ENCODE results near the gene SMAD3. TPM values are rescaled to one million over a fixed set of nuclear protein-coding genes. Genes with fewer than 3 reads are reported as not detected.
"Not testable (repeated sequence)": the region's sequence is repeated elsewhere in the genome, so short reads cannot be mapped to it uniquely, and the experiment has no call there.

SMAD3 gene
- total RNA-seq, 1 experiment from 2014 or later, result 99.5 TPM

DNA sequence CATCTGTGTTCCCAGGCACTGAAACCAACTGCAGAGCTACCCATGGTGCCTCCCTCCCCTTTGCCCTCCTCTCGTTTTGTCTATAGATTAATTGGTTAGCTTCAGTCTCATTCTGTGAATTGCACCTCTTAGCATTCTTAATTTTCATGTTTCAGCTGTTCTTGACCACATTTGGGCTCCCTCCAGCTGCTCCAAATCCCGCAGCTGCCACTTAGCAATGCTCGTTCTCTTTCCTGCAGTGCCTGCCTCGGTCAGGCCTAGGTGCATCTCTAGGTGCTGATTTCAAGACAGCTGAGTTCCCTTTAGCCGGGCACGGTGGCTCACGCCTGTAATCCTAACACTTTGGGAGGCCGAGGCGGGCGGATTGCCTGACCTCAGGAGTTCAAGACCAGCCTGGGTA is 47.0 kb upstream of the SMAD3 start:
- intact Hi-C loops (cut with micrococcal nuclease; ENCODE audit: unreplicated experiment), result no loop called here
- H3K4me3 ChIP-seq, result no peak overlapping the region
- no peaks in the 10 kb centered on the region for H3K27me3 ChIP-seq (ENCODE audit: insufficient read depth, low read depth)
- no peaks in the 10 kb centered on the region for H3K79me2 ChIP-seq (ENCODE audit: low read depth)
- no peaks in the 10 kb centered on the region for H3K9me3 ChIP-seq (ENCODE audit: insufficient read depth, low read depth)
- POLR2A ChIA-PET (ENCODE audit: unreplicated experiment), result no interaction called here
- DNase-seq, result no peak
- no peaks in the 10 kb centered on the region for H3K9me2 ChIP-seq (ENCODE audit: insufficient read depth)
- H2AFZ ChIP-seq, result no peak overlapping the region
- H3K27ac ChIP-seq, result no peak overlapping the region
- no peak for TF ChIP-seq CTCF (conservative IDR thresholded peaks at IDR 0.05)
- BruUV-seq (replicated peaks), result no TSS peak
- H3K4me2 ChIP-seq, result no peak overlapping the region
- peaks cover 8% of the 10 kb centered on the region; the same call in 1 of the 2 replicates for H3F3A ChIP-seq (ENCODE audit: insufficient read depth, low read depth)
- CTCF ChIA-PET, result interaction anchor here (0.8 kb wide), 1 partner anchor 26 kb away, joined by 3 read pairs; no protein-coding TSS in a partner anchor
- no peaks in the 10 kb centered on the region for H4K20me1 ChIP-seq (ENCODE audit: insufficient read depth)
- H3K4me1 ChIP-seq (replicated peaks; ENCODE audit: insufficient read depth), result peaks cover 16% of the 10 kb centered on the region
- no peaks in the 10 kb centered on the region for H3K36me3 ChIP-seq (ENCODE audit: low read depth)

- no peak for DNase-seq
- ChIA-PET CTCF (interaction anchor here (0.8 kb wide), 1 partner anchor 26 kb away, joined by 3 read pairs; no protein-coding TSS in a partner anchor), POLR2A (ENCODE audit: unreplicated experiment) (interaction anchor here (0.6 kb wide), 1 partner anchor 32 kb away, joined by 3 read pairs; no protein-coding TSS in a partner anchor)
- Histone ChIP-seq H3F3A (ENCODE audit: insufficient read depth, low read depth) (peaks cover 14% of the 10 kb centered on the region; the same call in 1 of the 2 replicates), H3K4me2 (no peak overlapping the region), H3K4me1 (replicated peaks; ENCODE audit: insufficient read depth) (peaks cover 23% of the 10 kb centered on the region), H3K27ac (no peak overlapping the region), H3K4me3 (no peak overlapping the region), H3K36me3 (ENCODE audit: low read depth) (no peaks in the 10 kb centered on the region), H3K79me2 (ENCODE audit: low read depth) (no peaks in the 10 kb centered on the region), H2AFZ (no peak overlapping the region), H3K9me2 (ENCODE audit: insufficient read depth) (no peaks in the 10 kb centered on the region), H4K20me1 (ENCODE audit: insufficient read depth) (no peaks in the 10 kb centered on the region), H3K9me3 (ENCODE audit: insufficient read depth, low read depth) (no peaks in the 10 kb centered on the region), H3K27me3 (ENCODE audit: insufficient read depth, low read depth) (no peaks in the 10 kb centered on the region)
- no TSS peak for BruUV-seq (replicated peaks)
- TF ChIP-seq EZH2 (IDR thresholded peaks at IDR 0.05; ENCODE audit: low read depth), result no peak
- no peak for TF ChIP-seq CTCF (conservative IDR thresholded peaks at IDR 0.05)
- intact Hi-C loops (cut with micrococcal nuclease; ENCODE audit: unreplicated experiment), result no loop called here
Measured at GRCh38 chr15:67019069-67019468, 46.3 kb upstream of the SMAD3 start.

- Histone ChIP-seq H3K27me3 (ENCODE audit: insufficient read depth, low read depth) (no peaks in the 10 kb centered on the region), H3K36me3 (ENCODE audit: low read depth) (no peaks in the 10 kb centered on the region), H3K27ac (no peak overlapping the region), H3K9me3 (ENCODE audit: insufficient read depth, low read depth) (no peaks in the 10 kb centered on the region), H3F3A (ENCODE audit: insufficient read depth, low read depth) (peaks cover 21% of the 10 kb centered on the region), H3K79me2 (ENCODE audit: low read depth) (no peaks in the 10 kb centered on the region), H3K9me2 (ENCODE audit: insufficient read depth) (no peaks in the 10 kb centered on the region), H2AFZ (no peak overlapping the region), H3K4me3 (no peak overlapping the region), H3K4me1 (replicated peaks; ENCODE audit: insufficient read depth) (peaks cover 31% of the 10 kb centered on the region), H4K20me1 (ENCODE audit: insufficient read depth) (no peaks in the 10 kb centered on the region), H3K4me2 (no peak overlapping the region)
- intact Hi-C loops (cut with micrococcal nuclease; ENCODE audit: unreplicated experiment), result no loop called here
- BruUV-seq (replicated peaks), result no TSS peak
- no peak for TF ChIP-seq CTCF (conservative IDR thresholded peaks at IDR 0.05)
- no peak for TF ChIP-seq EZH2 (IDR thresholded peaks at IDR 0.05; ENCODE audit: low read depth)
- ChIA-PET CTCF (no interaction called here), POLR2A (ENCODE audit: unreplicated experiment) (no interaction called here)
- no peak for DNase-seq
Measured at GRCh38 chr15:67019884-67020520, 45.4 kb upstream of the SMAD3 start.

- H3K4me3 ChIP-seq; DNase-seq; H3K4me2 ChIP-seq; POLR2A ChIA-PET (ENCODE audit: unreplicated experiment); H3K9me2 ChIP-seq (ENCODE audit: insufficient read depth); intact Hi-C loops (cut with micrococcal nuclease; ENCODE audit: unreplicated experiment); BruUV-seq (replicated peaks); H2AFZ ChIP-seq; H4K20me1 ChIP-seq (ENCODE audit: insufficient read depth); H3K79me2 ChIP-seq (ENCODE audit: low read depth); H3K27ac ChIP-seq; H3K9me3 ChIP-seq (ENCODE audit: insufficient read depth, low read depth); H3K36me3 ChIP-seq (ENCODE audit: low read depth); H3K27me3 ChIP-seq (ENCODE audit: insufficient read depth, low read depth); CTCF ChIA-PET: not testable (repeated sequence)
- Histone ChIP-seq H3K4me1 (replicated peaks; ENCODE audit: insufficient read depth) (peaks cover 37% of the 10 kb centered on the region), H3F3A (ENCODE audit: insufficient read depth, low read depth) (peaks cover 28% of the 10 kb centered on the region)
Measured at GRCh38 chr15:67020668-67021067, 44.7 kb upstream of the SMAD3 start.

Data from PC-9 (cell line).